Activated naive CD8-positive, alpha-beta T cell treated with anti-CD3 and anti-CD28 coated beads, Interleukin-2, amount 50 U/mL, for 24 hours (primary cell): ENCODE results near the gene BBS10.
"Not testable (repeated sequence)": the region's sequence is repeated elsewhere in the genome, so short reads cannot be mapped to it uniquely, and the experiment has no call there.

Source experiments
- ATAC-seq: fragments of 150-1000 bp; cut with Tn5 transposase; one replicate; pipeline ENCODE4 v1.10.0; 2021
- DNase-seq: peaks from one replicate; pipeline ENCODE4 v3.0.0; 2021
- H3K27ac Mint-ChIP-seq: one replicate; pipeline ENCODE4 v1.8.0; 2021; ENCODE audit warnings: mild to moderate bottlenecking, mixed read lengths
- H3K27me3 Mint-ChIP-seq: one replicate; pipeline ENCODE4 v1.8.0; 2021; ENCODE audit warnings: mixed read lengths
- H3K36me3 Mint-ChIP-seq: one replicate; pipeline ENCODE4 v1.8.0; 2021; ENCODE audit warnings: low read depth, mixed read lengths
- H3K4me1 Mint-ChIP-seq: one replicate; pipeline ENCODE4 v1.8.0; 2021; ENCODE audit warnings: mixed read lengths
- H3K4me3 Mint-ChIP-seq: one replicate; pipeline ENCODE4 v1.8.0; 2021; ENCODE audit warnings: mild to moderate bottlenecking, moderate library complexity, mixed read lengths
- H3K9me3 Mint-ChIP-seq: one replicate; pipeline ENCODE4 v1.8.0; 2021; ENCODE audit warnings: mixed read lengths

Gene BBS10

GRCh38 chr12:76348079-76348901 lies at the start of gene BBS10:
Gene BBS10, minus strand, starts transcription at chr12:76348415. Its CDS starts 57 bp downstream, at chr12:76348358.
- DNase-seq, result peak; percentile 89
- peak; percentile 94 for ATAC-seq
- Mint-ChIP-seq H3K4me1 (peaks cover 29% of the 10 kb centered on the region), H3K4me3 (peak within 1 kb of the TSS; percentile 87), H3K27ac (peak within 1 kb of the TSS; percentile 89), H3K9me3 (no peaks in the 10 kb centered on the region), H3K27me3 (no peaks in the 10 kb centered on the region), H3K36me3 (peaks cover 2% of the 10 kb centered on the region)

GRCh38 chr12:76391461-76391860 lies 43.2 kb upstream of the BBS10 start:
- Mint-ChIP-seq H3K27ac (no peak overlapping the region), H3K4me1 (no peaks in the 10 kb centered on the region), H3K4me3 (no peak overlapping the region), H3K36me3 (peaks cover 20% of the 10 kb centered on the region), H3K27me3 (no peaks in the 10 kb centered on the region), H3K9me3 (no peaks in the 10 kb centered on the region)
- DNase-seq, result no peak
- ATAC-seq, result no peak

- Mint-ChIP-seq H3K4me3 (no peak overlapping the region), H3K9me3 (no peaks in the 10 kb centered on the region), H3K27me3 (no peaks in the 10 kb centered on the region), H3K4me1 (no peaks in the 10 kb centered on the region), H3K36me3 (peaks cover 21% of the 10 kb centered on the region), H3K27ac (no peak overlapping the region)
- DNase-seq, result no peak
- no peak for ATAC-seq
Observed at GRCh38 chr12:76387614-76388013, 39.4 kb upstream of the BBS10 start.

GRCh38 chr12:76384560-76384959 lies 36.3 kb upstream of the BBS10 start:
- no peaks in the 10 kb centered on the region for H3K27me3 Mint-ChIP-seq

GRCh38 chr12:76383988-76384387 lies 35.8 kb upstream of the BBS10 start:
- Mint-ChIP-seq H3K36me3 (peaks cover 16% of the 10 kb centered on the region), H3K27me3 (no peaks in the 10 kb centered on the region), H3K27ac (no peak overlapping the region), H3K4me3 (no peak overlapping the region), H3K4me1 (no peaks in the 10 kb centered on the region), H3K9me3 (no peaks in the 10 kb centered on the region)
- no peak for ATAC-seq
- DNase-seq, result no peak

More at GRCh38 chr12:76384560-76384959, 36.3 kb upstream of the BBS10 start:
- H3K27ac Mint-ChIP-seq, result no peak overlapping the region
- H3K9me3 Mint-ChIP-seq, result no peaks in the 10 kb centered on the region
- peaks cover 16% of the 10 kb centered on the region for H3K36me3 Mint-ChIP-seq
- no peak overlapping the region for H3K4me3 Mint-ChIP-seq
- ATAC-seq, result no peak
- no peak for DNase-seq
- H3K4me1 Mint-ChIP-seq, result no peaks in the 10 kb centered on the region

- Mint-ChIP-seq H3K27ac (no peak overlapping the region), H3K4me1 (peaks cover 4% of the 10 kb centered on the region)
Observed at GRCh38 chr12:76379261-76379660, 31.0 kb upstream of the BBS10 start.

GRCh38 chr12:76376876-76377275 lies 28.7 kb upstream of the BBS10 start:
- not testable (repeated sequence) for ATAC-seq, H3K4me3 Mint-ChIP-seq, H3K27ac Mint-ChIP-seq, DNase-seq, H3K4me1 Mint-ChIP-seq, H3K27me3 Mint-ChIP-seq, H3K9me3 Mint-ChIP-seq
- peaks cover 49% of the 10 kb centered on the region for H3K36me3 Mint-ChIP-seq

More at GRCh38 chr12:76379261-76379660, 31.0 kb upstream of the BBS10 start:
- DNase-seq (no peak), ATAC-seq (no peak)
- Mint-ChIP-seq H3K27me3 (no peaks in the 10 kb centered on the region), H3K9me3 (no peaks in the 10 kb centered on the region), H3K4me3 (no peak overlapping the region), H3K36me3 (peaks cover 46% of the 10 kb centered on the region)

GRCh38 chr12:76375939-76376338 lies 27.7 kb upstream of the BBS10 start:
- no peak overlapping the region for H3K4me3 Mint-ChIP-seq
- H3K4me1 Mint-ChIP-seq, result peaks cover 5% of the 10 kb centered on the region
- no peak overlapping the region for H3K27ac Mint-ChIP-seq
- H3K27me3 Mint-ChIP-seq, result no peaks in the 10 kb centered on the region
- peaks cover 52% of the 10 kb centered on the region for H3K36me3 Mint-ChIP-seq
- DNase-seq (no peak), ATAC-seq (no peak)
- H3K9me3 Mint-ChIP-seq, result no peaks in the 10 kb centered on the region

GRCh38 chr12:76375470-76375869 lies 27.3 kb upstream of the BBS10 start:
- Mint-ChIP-seq H3K27ac (no peak overlapping the region), H3K4me3 (no peak overlapping the region), H3K4me1 (peaks cover 5% of the 10 kb centered on the region), H3K27me3 (no peaks in the 10 kb centered on the region), H3K9me3 (no peaks in the 10 kb centered on the region), H3K36me3 (peaks cover 57% of the 10 kb centered on the region)
- no peak for DNase-seq
- no peak for ATAC-seq

GRCh38 chr12:76374386-76375020 lies 26.3 kb upstream of the BBS10 start:
- Mint-ChIP-seq H3K27ac (no peak overlapping the region), H3K4me3 (no peak overlapping the region), H3K27me3 (no peaks in the 10 kb centered on the region), H3K36me3 (peaks cover 64% of the 10 kb centered on the region), H3K9me3 (no peaks in the 10 kb centered on the region), H3K4me1 (peaks cover 5% of the 10 kb centered on the region)
- DNase-seq (no peak), ATAC-seq (peak; percentile 20)

- no peak overlapping the region for H3K27ac Mint-ChIP-seq
- DNase-seq (no peak), ATAC-seq (no peak)
- no peak overlapping the region for H3K4me3 Mint-ChIP-seq
- H3K4me1 Mint-ChIP-seq, result no peaks in the 10 kb centered on the region
- no peaks in the 10 kb centered on the region for H3K27me3 Mint-ChIP-seq
- H3K36me3 Mint-ChIP-seq, result peaks cover 77% of the 10 kb centered on the region
- peaks cover 10% of the 10 kb centered on the region for H3K9me3 Mint-ChIP-seq
Observed at GRCh38 chr12:76368230-76368629, 20.0 kb upstream of the BBS10 start.

- no peak for ATAC-seq
- H3K4me3 Mint-ChIP-seq, result no peak overlapping the region
- no peaks in the 10 kb centered on the region for H3K27me3 Mint-ChIP-seq
- no peak overlapping the region for H3K27ac Mint-ChIP-seq
- H3K9me3 Mint-ChIP-seq, result peaks cover 10% of the 10 kb centered on the region
- H3K4me1 Mint-ChIP-seq, result no peaks in the 10 kb centered on the region
- DNase-seq, result no peak
- peaks cover 72% of the 10 kb centered on the region for H3K36me3 Mint-ChIP-seq
Observed at GRCh38 chr12:76366163-76366562, 17.9 kb upstream of the BBS10 start.

- Mint-ChIP-seq H3K36me3 (peaks cover 58% of the 10 kb centered on the region), H3K9me3 (peaks cover 10% of the 10 kb centered on the region)
- DNase-seq, H3K4me3 Mint-ChIP-seq, H3K27me3 Mint-ChIP-seq, H3K4me1 Mint-ChIP-seq, ATAC-seq, H3K27ac Mint-ChIP-seq: not testable (repeated sequence)
Observed at GRCh38 chr12:76364131-76364530, 15.9 kb upstream of the BBS10 start.

- Mint-ChIP-seq H3K4me1 (no peaks in the 10 kb centered on the region), H3K27ac (no peak overlapping the region), H3K9me3 (no peaks in the 10 kb centered on the region), H3K36me3 (peaks cover 39% of the 10 kb centered on the region), H3K27me3 (no peaks in the 10 kb centered on the region), H3K4me3 (no peak overlapping the region)
- DNase-seq, result no peak
- no peak for ATAC-seq
Observed at GRCh38 chr12:76360316-76360715, 12.1 kb upstream of the BBS10 start.

- H3K27me3 Mint-ChIP-seq, result no peaks in the 10 kb centered on the region
- H3K27ac Mint-ChIP-seq, result no peak overlapping the region
- ATAC-seq (no peak), DNase-seq (no peak)
- H3K4me1 Mint-ChIP-seq, result no peaks in the 10 kb centered on the region
- H3K4me3 Mint-ChIP-seq, result no peak overlapping the region
- peaks cover 18% of the 10 kb centered on the region for H3K36me3 Mint-ChIP-seq
- H3K9me3 Mint-ChIP-seq, result no peaks in the 10 kb centered on the region
Observed at GRCh38 chr12:76356071-76356470, 7.9 kb upstream of the BBS10 start.
